ENCODE results near the gene MLF2. TPM values are rescaled to one million over a fixed set of nuclear protein-coding genes. Genes with fewer than 3 reads are reported as not detected.

MLF2 gene
- total RNA-seq, 1 donor from 2014 or later: 222 TPM

Other genes starting within 250 kb of the MLF2 start
- 5,930 and 6,897 TPM in 2 replicates for gene GAPDH, start 218.6 kb downstream of the MLF2 start, total RNA-seq
- 3.8 and 5.2 TPM in 2 replicates for gene IFFO1, start 197.1 kb downstream of the MLF2 start, total RNA-seq
- 16.5 and 32.3 TPM in 2 replicates for gene NOP2, start 184.8 kb downstream of the MLF2 start, total RNA-seq
- gene CHD4, start 145.8 kb downstream of the MLF2 start, total RNA-seq: 228 and 358 TPM in 2 replicates
- 0.17 TPM in 1 of 2 replicates, not detected in the other for gene LPAR5, start 117.2 kb downstream of the MLF2 start, total RNA-seq
- 0.15 and 0.17 TPM in 2 replicates for gene ACRBP, start 105.7 kb downstream of the MLF2 start, total RNA-seq
- 45.3 and 67.6 TPM in 2 replicates for gene ING4, start 90.0 kb downstream of the MLF2 start, total RNA-seq
- 5.6 and 18.4 TPM in 2 replicates for gene ZNF384, start 63.8 kb downstream of the MLF2 start, total RNA-seq
- 0.15 TPM in 1 of 2 replicates, not detected in the other for gene PIANP, start 52.3 kb downstream of the MLF2 start, total RNA-seq
- 66.0 and 68.3 TPM in 2 replicates for gene COPS7A, start 29.1 kb downstream of the MLF2 start, total RNA-seq
- 24.0 and 69.1 TPM in 2 replicates for gene PTMS, start 13.2 kb upstream of the MLF2 start, total RNA-seq
- gene LAG3, start 19.4 kb upstream of the MLF2 start, total RNA-seq: not detected in 2 replicates
- 0.10 TPM in 1 of 2 replicates, not detected in the other for gene CD4, start 36.4 kb upstream of the MLF2 start, total RNA-seq
- 3.8 TPM in 1 of 2 replicates, not detected in the other for gene GPR162, start 68.7 kb upstream of the MLF2 start, total RNA-seq
- 17.4 and 36.8 TPM in 2 replicates for gene P3H3, start 75.3 kb upstream of the MLF2 start, total RNA-seq
- 0.15 TPM in 1 of 2 replicates, not detected in the other for gene GNB3, start 87.8 kb upstream of the MLF2 start, total RNA-seq
- 1.3 and 4.7 TPM in 2 replicates for gene CDCA3, start 98.1 kb upstream of the MLF2 start, total RNA-seq
- 107 and 113 TPM in 2 replicates for gene USP5, start 99.0 kb upstream of the MLF2 start, total RNA-seq
- gene TPI1, start 114.4 kb upstream of the MLF2 start, total RNA-seq: 1,309 and 1,579 TPM in 2 replicates
- gene SPSB2, start 120.2 kb upstream of the MLF2 start, total RNA-seq: 7.0 and 13.2 TPM in 2 replicates
- gene LRRC23, start 151.7 kb upstream of the MLF2 start, total RNA-seq: 16.1 and 16.4 TPM in 2 replicates
- gene ENO2, start 161.4 kb upstream of the MLF2 start, total RNA-seq: 14.1 and 41.3 TPM in 2 replicates
- 1.7 and 29.4 TPM in 2 replicates for gene ATN1, start 174.8 kb upstream of the MLF2 start, total RNA-seq
- gene RNU7-1, start 190.7 kb upstream of the MLF2 start, total RNA-seq: not detected in 2 replicates
- gene C12orf57, start 190.9 kb upstream of the MLF2 start, total RNA-seq: 38.0 and 62.4 TPM in 2 replicates
- gene PTPN6, start 198.2 kb upstream of the MLF2 start, total RNA-seq: 14.8 and 18.4 TPM in 2 replicates
- 109 and 234 TPM in 2 replicates for gene PHB2, start 217.5 kb upstream of the MLF2 start, total RNA-seq
- 37.8 and 61.0 TPM in 2 replicates for gene EMG1, start 217.8 kb upstream of the MLF2 start, total RNA-seq

All from renal cortical epithelial cell (primary cell).